Middle frontal gyrus (tissue), 1 donor: Measurements from ENCODE around the gene RAD50.

Experiments
- DNase-seq: peaks from one replicate; pipeline ENCODE4 v3.0.0-alpha.2; 2015; ENCODE audit warnings: low spot score; ENCODE audit errors: extremely low spot score

The RAD50 gene

GRCh38 chr5:132692632-132692967 lies 135.8 kb downstream of the RAD50 start:
- DNase-seq = no peak
